Astrocyte of the spinal cord (primary cell): ENCODE measurements around the gene KHDRBS2.

Experiments used
- DNase-seq: peaks from one replicate; pipeline ENCODE4 v3.0.0; 2011; ENCODE audit warnings: low read depth, low spot score
- H3K4me3 ChIP-seq: 2 replicates; pipeline ENCODE4 v1.5.1; 2011; ENCODE audit warnings: low read depth, mild to moderate bottlenecking, low read length, moderate library complexity
- in situ Hi-C: cut with HindIII; loops from 2 replicates; pipeline ENCODE4 v1.10.0; 2017; ENCODE audit warnings: low sequenced_read_pairs
- TF ChIP-seq, protein P1 (sequence below): IDR thresholded peaks from 2 replicates; pipeline ENCODE4 v1.5.1; 2012; ENCODE audit warnings: low read depth, mild to moderate bottlenecking, low read length, inconsistent platforms

KHDRBS2 gene

DNA sequence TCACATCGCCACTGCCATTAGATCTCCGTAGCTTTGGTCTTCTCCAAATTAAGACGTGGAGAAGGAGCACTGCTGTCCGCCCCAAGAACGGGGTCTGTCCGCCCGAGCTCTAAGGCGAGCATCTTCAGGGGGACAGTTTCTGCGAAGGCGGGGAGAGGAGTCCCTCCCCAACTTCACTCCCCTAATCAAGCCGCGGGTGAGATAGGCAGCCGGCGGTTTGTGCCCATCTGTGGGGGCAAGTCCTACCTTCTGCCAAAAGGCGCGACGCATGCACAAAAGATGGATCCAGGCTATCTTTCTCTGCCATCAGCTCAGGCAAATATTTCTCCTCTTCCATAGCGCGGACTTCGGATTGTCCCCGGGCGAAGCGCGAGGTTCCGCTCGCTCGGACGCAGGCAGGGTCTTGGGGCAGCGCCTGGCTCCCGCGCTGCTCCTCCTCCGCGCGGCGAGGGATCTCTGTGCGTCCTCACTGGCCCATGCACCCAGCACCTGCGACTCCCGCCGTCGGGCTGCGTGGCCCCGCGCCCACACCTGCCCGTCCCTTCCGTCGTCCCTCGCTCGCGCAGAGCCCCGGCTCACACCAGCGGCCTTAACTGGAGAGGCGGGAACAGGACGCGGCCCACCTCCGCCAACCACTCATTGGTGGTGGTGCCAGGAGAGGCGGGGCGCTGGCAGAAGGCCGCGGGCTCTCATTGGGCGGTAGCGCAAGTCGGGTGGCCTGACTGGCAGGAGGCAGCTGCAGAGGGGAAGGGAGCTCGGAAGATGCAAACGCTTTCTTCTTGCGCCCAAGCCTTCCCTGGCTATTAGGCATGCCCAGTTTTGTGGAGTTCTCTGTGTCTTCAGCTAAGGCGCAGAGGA lies at the start of gene KHDRBS2:
TSS of gene KHDRBS2 (minus strand) at position 614 of the 858 bp plus-strand sequence.
- in situ Hi-C loops, result no loop called here
- TF ChIP-seq, protein P1, sequence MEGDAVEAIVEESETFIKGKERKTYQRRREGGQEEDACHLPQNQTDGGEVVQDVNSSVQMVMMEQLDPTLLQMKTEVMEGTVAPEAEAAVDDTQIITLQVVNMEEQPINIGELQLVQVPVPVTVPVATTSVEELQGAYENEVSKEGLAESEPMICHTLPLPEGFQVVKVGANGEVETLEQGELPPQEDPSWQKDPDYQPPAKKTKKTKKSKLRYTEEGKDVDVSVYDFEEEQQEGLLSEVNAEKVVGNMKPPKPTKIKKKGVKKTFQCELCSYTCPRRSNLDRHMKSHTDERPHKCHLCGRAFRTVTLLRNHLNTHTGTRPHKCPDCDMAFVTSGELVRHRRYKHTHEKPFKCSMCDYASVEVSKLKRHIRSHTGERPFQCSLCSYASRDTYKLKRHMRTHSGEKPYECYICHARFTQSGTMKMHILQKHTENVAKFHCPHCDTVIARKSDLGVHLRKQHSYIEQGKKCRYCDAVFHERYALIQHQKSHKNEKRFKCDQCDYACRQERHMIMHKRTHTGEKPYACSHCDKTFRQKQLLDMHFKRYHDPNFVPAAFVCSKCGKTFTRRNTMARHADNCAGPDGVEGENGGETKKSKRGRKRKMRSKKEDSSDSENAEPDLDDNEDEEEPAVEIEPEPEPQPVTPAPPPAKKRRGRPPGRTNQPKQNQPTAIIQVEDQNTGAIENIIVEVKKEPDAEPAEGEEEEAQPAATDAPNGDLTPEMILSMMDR, result no peak
- H3K4me3 ChIP-seq, result no peak within 1 kb of the TSS
- DNase-seq, result no peak

DNA sequence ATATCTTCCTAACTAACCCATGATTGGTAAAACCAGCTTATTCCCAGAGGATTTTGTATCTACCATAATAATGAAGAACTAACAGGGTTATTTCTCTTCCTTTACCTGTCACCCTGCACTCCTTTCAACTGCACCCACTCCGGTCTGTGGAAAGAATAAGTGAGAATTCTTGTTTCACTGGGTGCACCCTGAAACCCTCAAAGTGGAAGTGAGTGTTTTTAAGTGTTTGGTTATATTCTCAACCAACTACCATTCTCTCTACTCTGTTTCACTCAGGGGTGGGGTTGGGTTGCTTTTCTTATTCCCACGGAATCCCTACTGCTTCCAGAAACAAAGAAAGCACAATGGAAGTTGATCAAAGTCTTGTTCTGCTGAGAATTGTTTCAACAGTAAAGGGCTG lies 42.6 kb upstream of the KHDRBS2 start:
- in situ Hi-C loops, result no loop called here
- no peak for DNase-seq
- TF ChIP-seq, protein P1, result no peak
- H3K4me3 ChIP-seq, result no peak overlapping the region

DNA sequence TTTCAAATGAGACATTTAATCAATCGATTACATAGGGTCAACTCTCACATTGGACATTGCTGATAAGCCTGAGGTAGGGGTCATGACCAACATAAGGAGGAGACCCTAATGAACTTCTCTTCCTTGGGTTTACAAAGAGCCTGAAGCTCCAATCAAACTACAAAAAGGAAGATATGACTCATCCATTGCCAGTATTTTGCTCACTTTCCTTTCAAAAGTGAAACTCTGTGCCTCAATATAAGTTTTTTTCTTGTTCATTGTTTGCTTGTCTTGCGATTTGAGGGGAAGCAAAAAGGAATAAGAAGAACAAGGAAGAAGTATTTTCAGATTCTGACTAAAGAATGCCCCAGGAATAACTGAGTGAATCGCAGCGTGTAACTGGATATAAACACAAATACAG lies 38.8 kb upstream of the KHDRBS2 start:
- H3K4me3 ChIP-seq, result no peak overlapping the region
- TF ChIP-seq, protein P1, result no peak
- in situ Hi-C loops, result no loop called here
- no peak for DNase-seq

DNA sequence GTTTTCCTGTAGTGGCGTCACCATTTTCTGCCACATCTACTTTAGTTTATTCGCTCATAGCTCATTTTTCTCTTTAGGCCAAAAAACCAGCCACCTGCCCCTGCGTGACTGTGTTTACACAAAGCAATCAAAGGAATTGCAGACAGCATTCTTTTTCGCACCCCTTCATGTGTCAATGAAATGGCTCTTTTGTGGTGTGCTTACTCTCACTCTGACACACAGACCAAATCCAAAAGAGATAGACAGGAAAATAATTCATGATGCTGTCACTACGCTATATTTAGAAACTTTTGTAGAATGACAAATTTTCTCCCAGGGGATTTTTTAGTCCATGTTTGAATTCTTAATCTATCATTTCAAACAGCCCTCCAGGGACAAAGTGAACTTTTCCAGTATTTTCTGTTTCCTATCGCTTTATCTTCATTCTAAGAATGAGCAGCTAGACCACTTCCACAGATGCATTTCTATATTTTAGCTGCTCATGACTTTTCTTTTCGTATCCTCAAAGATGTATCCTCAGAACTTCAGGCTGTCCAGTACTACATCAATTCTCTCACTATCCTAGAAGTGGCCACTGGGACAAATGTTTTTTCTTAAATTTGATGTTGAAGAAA lies 37.9 kb upstream of the KHDRBS2 start:
- in situ Hi-C loops, result no loop called here
- TF ChIP-seq, protein P1, result no peak
- no peak overlapping the region for H3K4me3 ChIP-seq
- no peak for DNase-seq

DNA sequence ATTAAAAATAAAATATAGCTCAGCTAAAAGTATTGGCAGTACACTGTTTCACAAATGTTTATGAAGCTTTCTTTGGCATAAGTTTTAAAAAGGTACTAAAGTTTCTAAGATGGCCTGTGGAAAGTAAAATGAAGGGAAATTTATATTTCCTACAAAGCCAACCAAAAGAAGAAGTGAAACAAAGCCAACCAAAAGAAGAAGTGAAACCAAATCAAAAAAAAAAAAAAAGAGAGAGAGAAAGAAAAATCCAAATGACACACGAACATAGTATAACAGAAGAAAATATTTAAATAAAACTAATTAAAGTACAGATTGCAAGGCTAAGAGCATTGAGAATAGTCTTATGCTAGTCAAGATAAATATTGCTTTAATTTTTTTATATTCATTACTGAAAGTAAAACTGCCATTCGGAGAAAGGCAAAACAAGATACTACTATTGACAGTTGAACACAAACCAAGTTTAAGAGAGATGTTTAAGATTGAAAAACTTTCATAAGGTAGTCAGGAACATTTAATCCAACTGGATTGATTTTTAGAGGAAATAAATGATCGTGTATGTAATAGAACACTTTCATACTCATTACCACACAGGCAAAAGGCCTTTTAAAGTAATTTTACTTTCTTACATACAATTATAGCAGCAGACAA lies 12.8 kb upstream of the KHDRBS2 start:
- TF ChIP-seq, protein P1, result no peak
- no peak overlapping the region for H3K4me3 ChIP-seq
- in situ Hi-C loops, result no loop called here
- DNase-seq, result no peak

DNA sequence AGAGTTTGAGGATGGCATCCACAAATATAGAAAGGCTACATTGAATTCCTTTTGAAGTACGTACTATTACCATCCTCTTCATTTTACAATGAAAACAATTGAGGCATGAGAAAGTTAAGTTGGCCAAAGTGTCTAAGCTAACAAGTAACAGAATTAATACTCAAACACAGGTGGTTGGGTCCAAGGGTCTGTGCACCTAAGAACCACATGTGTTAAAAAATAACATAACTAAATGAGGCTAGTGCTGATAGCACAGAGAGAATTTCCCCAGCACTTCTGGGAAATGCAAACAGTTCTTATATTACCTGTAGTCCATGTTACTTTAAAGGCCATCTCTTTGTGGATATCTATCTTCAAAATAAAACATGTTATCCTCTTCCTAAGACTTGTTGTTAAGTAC lies 10.5 kb upstream of the KHDRBS2 start:
- no peak overlapping the region for H3K4me3 ChIP-seq
- TF ChIP-seq, protein P1, result no peak
- in situ Hi-C loops, result no loop called here
- DNase-seq, result no peak
